CD4-positive, alpha-beta T cell treated with Interferon alpha-2 for 1 hour (primary cell): ENCODE measurements around the gene VASN.
A peak's percentile ranks its signal among the peaks of the same experiment; 100 is the strongest.
"Not testable (repeated sequence)": the region's sequence is repeated elsewhere in the genome, so short reads cannot be mapped to it uniquely, and the experiment has no call there.

Source experiments
- DNase-seq, 2 donors: peaks; one replicate each; pipeline ENCODE4 v3.0.0-alpha.2; 2020 to 2022

The VASN gene

DNA sequence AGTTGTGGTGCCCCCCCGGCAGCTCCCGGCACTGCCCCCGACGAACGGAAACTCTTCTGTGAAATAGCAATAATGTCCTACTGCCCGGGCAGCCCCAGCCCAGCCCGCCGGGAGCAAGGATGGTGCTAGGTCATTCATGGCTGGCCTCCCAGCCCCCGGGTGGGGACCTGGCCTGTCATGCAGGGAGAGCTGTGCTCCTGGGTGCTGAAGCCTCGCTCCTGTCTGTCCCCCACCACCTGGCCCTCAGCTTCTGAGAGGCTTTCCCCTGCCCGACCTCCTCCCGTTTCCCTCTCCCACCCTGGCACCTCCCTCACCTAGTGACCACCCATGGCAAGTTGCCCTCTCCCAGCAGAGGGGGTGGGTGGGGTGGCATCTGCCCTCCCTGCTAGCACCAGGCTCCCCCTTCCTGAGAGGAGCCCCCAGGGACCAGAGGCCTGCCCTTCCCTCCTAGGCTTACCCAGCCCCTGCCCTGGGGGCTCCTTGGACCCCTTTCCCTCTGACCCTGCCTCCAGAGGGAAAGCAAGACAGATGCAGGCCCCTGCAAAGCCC, 34.0 kb upstream of the VASN start:
- no peak for DNase-seq

DNA sequence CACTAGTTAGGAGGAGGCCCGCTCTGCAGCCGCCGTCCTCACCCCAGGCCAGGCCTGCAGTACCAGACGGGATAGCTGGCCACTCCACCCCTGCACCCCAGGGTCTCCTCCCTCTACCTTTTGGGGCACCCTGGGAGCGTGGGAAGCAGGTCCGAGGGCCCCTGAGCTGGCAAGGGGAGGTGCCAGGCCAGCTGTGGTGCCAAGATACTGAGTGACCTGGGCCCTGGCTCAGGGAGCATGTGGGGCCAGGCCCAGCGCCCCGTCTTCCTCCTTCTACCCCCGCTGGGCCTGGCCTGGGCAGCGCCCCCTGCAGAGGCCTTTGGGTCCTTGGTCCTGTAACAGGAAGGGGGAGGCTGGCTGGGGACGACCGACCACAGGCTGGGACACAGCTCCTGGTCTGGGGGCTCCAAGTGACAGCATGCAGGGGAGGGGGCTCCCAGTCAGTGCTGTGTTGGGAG, 33.5 kb upstream of the VASN start:
- no peak for DNase-seq

DNA sequence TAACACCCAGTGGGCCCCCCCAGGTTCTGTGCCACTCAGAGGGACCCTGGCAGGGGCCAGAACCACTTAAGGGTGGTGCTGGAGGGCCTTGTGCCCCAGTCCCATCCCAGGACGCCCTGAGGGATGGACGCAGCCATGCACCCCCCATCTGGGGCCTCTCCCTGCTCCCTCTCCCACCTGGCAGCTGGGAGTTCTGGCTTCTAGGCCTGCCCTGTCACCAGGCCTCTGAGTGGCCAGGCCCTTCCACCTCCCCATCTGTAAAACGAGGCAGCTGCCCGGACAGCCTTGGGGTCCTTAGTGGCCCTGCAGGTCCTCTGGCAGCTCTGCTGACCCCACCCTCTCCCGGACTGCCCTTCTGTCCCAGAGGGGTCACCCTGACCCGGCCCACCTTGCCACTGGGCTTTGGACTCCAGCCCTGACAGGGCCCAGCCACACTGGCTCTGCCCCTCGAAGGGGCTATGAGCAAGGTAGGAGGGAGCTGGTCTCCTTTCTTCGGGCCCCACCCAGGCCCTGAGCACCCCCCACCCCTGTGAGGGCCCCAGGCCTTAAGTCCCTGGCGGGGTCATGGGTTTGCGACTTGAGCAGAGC, 32.8 kb upstream of the VASN start:
- DNase-seq: no peak

DNA sequence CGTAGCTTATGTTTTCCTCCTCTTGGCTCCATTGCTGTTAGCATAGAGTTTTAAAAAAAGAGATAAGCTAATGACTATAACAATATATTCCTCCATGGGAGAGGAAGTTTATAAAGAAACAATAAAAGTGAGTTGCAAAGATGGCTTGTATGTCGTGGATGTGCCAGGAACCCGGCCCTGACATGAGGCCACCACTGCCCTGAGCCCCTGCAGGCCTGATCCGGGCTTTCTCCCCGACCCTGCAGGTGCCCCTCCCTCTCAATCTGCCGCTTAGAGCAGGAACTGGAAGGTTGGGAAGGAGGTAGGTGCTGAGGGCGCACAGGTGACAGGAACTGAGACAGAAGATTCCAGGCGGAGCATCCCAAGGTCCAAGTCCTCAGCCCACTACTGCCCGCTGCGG, 32.2 kb upstream of the VASN start:
- no peak for DNase-seq

DNA sequence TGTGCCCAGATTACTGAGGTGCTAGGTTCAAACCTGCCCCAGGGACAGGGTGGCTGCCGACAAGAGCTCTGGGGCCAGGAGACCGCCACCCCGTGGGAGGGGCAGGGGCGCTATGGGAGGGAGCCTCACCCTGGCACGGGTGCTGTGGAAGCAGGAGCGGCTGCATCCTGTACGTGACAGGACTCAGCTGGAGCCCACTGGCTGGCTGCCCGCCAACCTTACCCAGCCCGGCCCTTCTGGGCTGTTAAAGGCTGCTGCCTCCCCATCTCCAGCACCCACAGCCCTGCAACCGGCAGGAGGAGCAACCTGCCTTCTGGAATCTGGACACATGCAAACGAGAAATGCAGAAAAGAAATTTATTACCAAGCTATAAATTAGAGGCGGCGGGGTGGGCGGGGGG, 31.7 kb upstream of the VASN start:
- DNase-seq: no peak

DNA sequence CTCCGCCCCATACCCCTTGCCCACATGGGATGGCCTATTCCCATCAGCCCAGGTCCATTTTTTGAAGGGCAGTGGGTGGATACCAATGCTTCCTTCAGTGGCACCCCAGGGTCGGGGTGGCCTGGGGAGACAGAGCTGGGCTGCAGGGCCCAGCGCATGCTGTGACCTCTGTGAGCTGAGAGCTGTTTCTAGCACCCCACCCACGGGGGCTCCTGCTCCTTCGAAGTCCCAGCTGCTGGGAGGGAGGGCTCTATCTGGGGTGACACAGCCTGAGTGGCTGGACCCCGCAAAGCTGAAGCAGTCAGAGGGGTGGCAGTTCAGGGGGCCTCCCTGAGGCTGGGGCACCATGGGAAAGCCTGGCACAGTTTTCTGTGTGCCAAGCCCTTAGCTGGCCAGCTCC, 31.2 kb upstream of the VASN start:
- no peak for DNase-seq

DNA sequence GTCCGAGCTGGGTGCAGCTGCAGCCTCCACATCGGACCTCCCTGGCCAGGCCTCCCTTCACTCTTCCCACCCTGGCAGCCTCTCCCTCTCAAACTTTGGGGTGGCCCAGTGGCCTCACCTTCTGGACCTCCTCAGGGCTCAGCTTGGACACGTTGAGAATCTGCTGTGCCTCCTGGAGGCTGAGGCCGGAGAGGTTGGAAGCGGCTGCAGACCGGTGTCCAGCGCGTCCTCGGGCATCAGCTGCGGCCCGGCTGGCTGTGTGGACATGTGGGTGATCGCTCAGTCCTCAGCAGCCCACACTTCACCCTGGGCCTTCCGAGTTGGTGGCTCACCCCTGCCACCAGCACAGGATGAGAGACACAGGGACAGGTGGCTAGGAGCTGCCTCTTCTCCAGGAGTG, 30.4 kb upstream of the VASN start:
- no peak for DNase-seq

DNA sequence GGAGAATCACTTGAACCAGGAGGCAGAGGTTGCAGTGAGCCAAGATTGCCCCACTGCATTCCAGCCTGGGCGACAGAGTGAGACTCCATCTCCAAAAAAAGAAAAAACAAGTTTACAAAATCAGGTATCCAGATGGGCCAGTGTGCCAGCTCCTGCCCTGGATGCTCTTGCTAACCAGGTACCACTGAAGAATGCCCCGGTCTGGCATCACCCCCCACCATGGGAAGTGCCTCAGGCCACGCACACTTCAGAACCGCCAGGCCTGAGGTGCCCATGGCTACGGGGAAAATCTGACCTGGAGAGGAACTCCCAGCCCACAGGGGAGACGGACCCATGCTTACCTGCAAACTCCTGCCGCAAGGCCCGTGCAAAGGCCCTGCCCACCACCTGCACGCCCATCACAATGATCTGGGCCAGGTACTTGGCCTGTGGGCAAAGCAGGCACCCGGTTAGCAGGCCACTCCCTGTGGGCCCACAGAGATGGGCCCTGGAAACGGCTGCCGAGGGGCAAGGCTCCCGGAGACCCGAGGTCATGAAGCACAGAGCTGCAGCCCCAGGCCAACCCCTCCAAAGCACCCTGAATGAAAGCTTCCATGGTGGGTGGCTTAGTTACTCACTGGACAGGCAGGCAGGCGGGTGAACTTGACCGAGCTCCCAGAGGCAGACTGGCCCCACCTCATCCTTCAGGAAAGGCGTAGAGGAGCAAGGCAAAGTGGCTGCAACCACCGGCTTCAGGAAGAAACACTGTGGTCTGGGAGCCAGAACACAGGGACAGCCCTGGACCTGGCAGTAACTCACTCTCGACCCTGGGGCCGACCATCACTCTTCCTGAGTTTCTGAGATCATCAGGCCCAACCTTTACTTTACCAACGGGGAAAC, 28.5 kb upstream of the VASN start:
- no peak for DNase-seq

DNA sequence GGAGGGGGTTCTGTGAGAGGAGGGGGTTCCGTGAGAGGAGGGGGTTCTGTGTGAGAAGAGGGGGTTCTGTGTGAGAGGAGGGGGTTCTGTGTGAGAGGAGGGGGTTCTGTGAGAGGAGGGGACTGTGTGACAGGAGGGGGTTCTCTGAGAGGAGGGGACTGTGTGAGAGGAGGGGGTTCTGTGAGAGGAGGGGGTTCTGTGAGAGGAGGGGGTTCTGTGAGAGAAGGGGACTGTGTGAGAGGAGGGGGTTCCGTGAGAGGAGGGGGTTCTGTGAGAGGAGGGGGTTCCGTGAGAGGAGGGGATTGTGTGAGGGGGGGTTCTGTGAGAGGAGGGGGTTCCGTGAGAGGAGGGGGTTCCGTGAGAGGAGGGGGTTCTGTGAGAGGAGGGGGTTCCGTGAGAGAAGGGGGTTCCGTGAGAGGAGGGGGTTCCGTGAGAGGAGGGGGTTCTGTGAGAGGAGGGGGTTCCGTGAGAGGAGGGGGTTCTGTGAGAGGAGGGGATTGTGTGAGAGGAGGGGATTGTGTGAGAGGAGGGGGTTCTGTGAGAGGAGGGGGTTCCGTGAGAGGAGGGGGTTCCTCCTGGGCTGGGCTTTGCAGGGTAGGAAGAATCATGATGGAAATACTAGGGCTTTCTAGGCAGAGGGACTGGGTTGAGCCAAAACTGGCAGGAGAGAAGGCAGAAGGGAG, 27.2 kb upstream of the VASN start:
- not testable (repeated sequence) for DNase-seq

DNA sequence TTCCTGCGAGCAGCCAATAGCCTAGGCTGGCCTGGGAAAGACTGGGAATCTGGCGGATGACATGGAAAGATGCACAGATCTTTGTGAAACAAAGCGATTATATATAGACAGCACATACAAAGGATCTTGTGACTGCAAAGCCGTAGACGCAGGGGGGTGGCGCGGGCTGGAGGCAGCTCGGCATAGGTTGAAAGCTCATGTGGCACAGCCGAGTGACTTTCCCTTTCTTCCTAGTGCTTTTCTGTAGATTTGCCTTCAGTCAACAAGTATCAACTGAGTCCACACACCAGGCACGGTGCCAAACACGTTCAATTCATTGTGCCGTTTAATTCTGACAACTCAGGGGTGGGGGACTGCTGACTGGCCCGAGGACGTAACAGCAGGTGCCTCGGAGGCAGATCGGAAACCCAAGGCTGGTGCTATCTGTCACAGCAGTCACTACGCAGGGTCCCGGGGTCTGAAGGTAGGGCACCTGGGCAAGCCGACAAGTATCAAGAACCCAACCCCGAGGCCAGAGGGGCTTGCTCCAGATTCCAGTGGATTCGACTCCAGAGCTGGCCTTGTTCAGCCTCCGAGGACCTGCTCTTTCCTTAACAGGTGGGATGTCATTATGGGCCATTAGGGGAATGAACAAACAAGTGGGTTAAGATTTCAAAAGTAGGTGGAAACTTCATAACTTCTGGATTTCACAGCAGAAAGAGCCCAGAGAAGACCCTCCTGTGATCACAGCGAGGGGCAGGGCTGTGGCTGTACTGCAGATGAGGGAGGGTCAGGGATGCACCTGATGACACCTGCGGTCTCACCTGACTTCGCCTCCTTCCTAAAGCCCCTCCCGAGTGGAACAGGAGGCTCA, 26.4 kb upstream of the VASN start:
- no peak for DNase-seq

DNA sequence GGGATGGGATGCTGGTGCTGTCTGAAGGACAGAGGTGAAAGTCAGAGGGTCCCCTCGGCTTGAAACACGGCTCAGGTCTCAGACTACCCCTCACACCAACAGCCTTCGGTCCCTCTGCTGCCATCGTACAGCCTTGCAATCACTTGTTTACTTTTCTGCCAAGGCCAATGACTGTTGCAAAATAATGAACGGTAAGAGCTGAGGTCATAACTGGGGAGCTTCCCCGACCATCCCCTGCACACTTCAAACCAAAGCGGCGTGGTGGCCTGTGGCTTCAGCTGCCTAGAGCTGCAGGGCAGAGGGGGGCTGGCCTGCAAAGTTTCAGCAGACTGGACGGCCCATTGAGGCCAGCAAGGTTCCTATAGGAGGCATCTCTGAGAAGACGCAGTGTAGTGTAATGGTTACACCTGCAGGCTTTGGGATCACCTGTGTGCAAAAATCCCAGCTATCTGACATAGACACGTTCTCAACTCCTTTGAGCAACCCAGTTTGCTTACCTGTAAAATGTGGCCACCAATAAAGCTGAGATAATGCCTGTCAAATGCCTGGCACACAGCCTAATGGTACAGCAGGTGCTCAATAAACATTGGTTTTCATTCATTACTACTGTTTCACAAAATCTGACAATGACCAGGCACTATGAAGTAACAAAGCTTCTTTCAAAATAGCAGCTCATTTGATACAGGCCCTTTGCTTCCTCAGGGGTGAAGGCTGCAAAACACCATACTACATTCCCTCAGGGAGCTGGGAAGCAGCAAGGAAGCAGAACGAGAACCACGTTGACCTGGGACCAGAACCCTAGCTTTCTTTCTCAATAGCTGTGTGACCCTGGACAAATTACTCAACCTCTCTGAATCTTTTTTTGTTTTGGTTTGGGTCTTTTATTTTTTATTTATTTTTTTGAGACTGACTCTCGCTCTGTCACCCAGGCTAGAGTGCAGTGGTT, 25.5 kb upstream of the VASN start:
- DNase-seq: no peak

DNA sequence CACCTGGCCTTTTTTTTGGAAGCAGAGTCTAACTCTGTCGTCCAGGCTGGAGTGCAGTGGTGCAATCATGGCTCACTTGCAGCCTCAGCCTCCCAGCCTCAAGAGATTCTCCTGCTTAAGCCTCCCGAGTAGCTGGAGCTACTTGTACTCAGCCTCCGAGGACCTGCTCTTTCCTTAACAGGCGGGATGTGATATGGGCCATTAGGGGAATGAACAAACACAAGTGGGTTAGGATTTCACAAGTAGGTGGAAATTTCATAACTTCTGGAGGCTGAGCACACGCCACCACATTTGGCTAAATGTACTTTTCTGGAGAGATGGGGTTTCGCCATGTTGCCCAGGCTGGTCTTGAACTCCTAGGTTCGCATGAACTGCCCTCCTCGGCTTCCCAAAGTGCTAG, 24.6 kb upstream of the VASN start:
- no peak for DNase-seq

DNA sequence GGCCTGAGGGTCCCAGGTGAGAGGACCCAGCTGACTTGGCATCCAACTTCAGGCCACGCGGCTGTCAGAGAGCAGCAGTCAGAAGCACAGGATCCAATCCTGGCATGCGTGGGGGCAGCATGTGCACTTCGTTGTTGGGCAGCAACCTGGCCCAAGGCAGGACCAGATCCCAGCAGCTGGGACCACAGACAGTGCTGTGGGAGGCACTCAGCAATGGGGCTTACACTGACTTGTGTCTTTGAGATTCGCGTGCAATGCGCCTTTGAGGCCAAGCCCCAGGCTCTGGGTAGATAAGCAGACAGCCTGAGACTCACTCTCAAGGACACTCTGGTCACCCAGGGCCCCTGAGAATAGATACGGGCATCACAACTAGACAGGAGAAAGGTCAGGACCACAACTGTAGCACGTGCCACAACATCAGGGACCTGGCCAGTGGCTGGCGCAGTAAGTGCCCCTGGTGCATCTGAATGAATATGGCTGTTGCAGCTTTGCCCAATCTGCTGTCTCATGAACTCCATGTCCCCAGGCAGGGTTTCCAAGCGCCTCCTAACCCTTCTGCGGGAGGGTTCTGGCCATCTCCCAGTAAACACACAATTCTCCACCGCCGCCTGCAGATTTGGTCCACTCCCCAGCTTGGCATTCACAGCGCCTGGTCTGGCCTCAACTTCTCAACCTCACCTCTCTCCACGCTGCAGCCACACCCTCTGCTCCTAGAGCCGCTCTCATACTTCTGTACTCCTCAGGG, 23.7 kb upstream of the VASN start:
- no peak for DNase-seq

DNA sequence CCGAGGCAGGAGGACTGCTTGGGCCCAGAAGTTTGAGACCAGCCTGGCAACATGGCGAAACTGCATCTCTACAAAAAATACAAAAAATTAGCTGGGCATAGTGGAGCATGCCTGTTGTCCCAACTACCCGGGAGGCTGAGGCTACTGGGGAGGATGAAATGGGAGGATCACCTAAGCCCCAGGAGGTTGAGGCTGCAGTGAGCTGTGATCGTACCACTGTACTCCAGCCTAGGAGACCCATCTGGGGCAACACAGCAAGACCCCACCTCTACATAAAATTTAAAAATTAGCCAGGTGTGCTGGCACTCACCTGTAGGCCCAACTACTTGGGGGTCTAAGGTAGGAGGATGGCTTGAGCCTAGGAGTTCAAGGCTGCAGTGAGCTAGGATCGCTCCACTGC, 22.3 kb upstream of the VASN start:
- DNase-seq: no peak

DNA sequence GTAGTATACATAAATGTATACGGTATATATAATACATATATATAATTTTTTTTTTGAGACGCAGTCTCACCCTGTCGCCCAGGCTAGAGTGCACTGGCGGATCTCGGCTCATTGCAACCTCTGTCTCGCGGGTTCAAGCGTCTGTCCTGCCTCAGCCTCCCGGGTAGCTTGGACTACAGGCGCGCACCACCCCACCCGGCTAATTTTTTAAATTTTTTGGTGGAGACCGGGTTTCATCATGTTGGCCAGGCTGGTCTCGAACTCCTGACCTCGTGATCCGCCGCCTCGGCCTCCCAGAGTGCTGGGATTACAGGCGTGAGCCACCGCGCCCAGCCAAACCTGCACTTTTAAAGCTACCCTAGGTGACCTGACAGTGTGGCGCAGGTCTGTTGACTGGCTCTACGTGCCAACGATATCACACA, 21.3 kb upstream of the VASN start:
- DNase-seq: no peak

DNA sequence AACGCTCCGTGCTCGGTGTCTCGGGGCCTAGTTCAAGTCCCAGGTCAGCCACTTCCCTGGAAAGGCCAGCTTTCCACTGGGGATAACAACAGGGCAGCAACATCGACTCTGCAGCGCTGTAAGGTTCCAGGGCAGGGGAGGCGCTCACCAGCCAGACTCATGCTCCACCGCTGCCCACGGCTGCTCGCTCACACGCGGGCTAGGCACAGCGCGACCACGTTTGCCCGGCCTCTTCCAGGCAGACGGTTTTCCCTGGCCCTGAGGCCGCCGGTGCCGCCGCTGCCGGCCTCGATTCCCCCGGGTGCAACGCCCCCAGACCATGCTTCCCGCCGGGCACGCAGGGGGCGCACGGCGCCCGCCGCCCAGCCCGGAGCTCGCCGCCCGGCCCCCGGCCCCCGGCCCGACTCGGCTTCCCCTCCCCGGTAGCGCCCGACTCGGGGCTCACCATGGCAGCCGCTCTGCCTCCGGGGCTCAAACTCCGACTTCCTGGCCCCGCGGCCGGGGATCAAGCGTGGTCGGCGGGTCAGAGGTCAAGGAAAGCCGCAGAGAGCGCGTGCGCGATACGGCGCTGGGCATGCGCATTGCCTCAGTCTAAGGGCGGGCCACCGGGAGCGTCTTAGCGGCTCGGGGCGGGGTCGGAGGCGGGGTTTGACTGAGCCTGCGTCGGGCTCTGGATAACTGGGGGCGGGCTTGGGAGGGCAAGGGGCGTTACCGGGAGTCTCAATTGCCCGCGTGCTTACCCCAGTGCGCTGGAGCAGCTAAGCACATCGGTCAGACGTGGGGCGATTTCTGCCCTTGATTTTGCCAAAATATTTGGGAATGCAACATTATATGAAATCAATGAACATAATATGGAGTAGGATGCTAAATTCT, 20.6 kb upstream of the VASN start, which contains the start of gene PAM16:
TSS of gene PAM16 (minus strand) at position 535 of the 873 bp plus-strand sequence. CDS start at position 448, 87 bp downstream.
- DNase-seq: peak; percentile 97 to 98

DNA sequence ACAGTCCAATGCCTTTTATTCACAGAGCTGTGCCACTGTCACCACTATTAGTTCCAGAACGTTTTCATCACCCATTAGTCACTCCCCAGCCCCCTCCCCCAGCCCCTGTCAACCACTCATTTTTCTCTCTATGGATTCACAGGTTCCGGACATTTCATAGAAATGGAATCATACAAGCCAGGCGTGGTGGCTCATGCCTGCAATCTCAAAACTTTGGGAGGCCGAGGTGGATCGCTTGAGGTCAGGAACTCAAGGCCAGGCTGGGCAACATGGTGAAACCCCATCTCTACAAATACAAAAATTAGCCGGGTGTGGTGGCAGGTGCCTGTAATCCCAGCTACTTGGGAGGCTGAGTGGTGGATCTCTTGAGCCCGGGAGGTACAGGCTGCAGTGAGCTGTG, 19.8 kb upstream of the VASN start:
- no peak for DNase-seq

DNA sequence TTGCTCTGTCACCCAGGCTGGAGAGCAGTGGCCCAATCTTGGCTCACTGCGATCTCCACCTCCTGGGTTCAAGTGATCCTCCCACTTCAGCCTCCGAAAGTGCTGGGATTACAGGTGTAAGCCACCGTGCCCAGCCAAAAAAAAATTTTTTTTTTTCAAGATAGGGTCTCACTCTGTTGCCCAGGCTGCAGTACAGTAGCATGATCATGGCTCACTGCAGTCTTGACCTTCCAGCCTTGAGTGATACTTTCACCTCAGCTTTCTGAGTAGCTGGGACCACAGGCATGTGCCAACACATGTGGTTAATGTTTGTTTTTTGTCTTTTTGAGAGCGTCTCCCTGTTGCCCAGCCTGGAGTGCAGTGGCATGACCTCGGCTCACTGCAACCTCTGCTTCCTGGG, 18.8 kb upstream of the VASN start:
- DNase-seq: no peak

DNA sequence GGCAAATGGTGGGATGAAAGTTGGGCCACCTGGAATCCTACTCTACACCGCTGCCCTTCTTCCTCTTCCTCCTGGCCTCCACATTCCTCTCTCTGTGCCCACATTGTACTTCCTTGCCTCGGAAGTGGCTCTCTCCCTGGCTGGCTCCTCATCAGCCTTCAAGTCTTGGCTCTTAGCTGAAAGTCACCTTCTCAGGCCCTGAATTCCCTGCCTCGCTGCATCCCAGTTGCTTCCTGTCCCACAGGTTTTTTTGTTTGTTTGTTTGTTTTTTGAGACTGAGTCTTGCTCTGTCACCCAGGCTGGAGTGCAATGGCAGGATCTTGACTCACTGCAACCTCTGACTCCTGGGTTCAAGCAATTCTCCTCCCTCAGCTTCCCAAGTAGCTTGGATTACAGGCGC, 18.0 kb upstream of the VASN start:
- DNase-seq: no peak
